ENCODE data around the gene DEGS2.

DNA sequence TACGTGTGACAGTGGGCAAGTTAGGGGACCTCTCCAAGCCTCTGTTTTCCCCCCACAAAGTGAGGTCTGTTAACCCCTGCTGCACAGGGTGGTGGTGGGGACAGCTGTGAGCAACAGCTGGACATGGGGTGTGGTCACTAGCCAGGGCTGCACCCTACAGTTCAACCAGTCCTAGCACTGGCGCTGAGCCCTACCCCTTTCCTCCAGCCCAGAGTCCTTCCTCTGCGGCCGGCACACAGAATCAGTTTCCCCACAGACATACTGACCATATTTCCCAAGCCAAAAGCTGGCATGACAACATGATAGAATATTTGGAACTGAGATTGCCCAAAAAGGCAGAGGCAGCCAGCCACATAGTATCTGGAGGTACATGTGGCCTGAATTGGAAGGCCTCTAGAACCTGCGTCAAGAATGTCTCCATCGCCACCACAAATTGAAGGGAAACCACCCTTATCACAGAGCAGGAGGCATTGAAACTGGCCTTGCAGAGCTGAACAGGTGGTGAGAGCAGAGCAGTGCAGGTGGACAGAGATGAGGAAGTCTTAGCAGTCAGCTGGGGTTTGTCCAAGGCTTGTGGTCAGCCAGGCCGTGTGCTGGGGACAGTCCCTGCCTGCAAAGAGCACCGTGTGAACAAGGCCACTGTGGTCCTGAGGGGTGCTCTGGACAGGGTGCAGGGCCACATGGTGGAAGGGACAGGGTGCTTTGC lies 21.2 kb downstream of the DEGS2 start:
- TF ChIP-seq, protein P1, sequence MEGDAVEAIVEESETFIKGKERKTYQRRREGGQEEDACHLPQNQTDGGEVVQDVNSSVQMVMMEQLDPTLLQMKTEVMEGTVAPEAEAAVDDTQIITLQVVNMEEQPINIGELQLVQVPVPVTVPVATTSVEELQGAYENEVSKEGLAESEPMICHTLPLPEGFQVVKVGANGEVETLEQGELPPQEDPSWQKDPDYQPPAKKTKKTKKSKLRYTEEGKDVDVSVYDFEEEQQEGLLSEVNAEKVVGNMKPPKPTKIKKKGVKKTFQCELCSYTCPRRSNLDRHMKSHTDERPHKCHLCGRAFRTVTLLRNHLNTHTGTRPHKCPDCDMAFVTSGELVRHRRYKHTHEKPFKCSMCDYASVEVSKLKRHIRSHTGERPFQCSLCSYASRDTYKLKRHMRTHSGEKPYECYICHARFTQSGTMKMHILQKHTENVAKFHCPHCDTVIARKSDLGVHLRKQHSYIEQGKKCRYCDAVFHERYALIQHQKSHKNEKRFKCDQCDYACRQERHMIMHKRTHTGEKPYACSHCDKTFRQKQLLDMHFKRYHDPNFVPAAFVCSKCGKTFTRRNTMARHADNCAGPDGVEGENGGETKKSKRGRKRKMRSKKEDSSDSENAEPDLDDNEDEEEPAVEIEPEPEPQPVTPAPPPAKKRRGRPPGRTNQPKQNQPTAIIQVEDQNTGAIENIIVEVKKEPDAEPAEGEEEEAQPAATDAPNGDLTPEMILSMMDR (IDR thresholded peaks at IDR 0.05; ENCODE audit: low read length): no peak
- TF ChIP-seq EZH2 (optimal IDR thresholded peaks at IDR 0.05; ENCODE audit: low read depth, low read length) (no peak), EZH2phosphoT487 (IDR thresholded peaks at IDR 0.05; ENCODE audit: low read length) (no peak)
